Breast epithelium (tissue), 4 donors: ENCODE data around the gene PDK2. TPM values are rescaled to one million over a fixed set of nuclear protein-coding genes. Genes with fewer than 3 reads are reported as not detected.

ENCODE experiments used
- DNase-seq, 2 donors: peaks; one replicate each; pipeline ENCODE4 v3.0.0-alpha.2; 2019; ENCODE audit warnings: low spot score in 2 of 2
- H3K27ac ChIP-seq, 2 donors: fragments of 200-600 bp; sonication (generic) in 1 of 2; one replicate each; pipeline ENCODE4 v1.5.1; 2016 to 2019; ENCODE audit warnings: mild to moderate bottlenecking in 1 of 2
- H3K27me3 ChIP-seq, 2 donors: fragments of 200-600 bp; sonication (generic) in 1 of 2; one replicate each; pipeline versions ENCODE4 v1.5.1 to v1.6.0; 2017 to 2019; ENCODE audit warnings: control low read depth in 1 of 2, mild to moderate bottlenecking in 1 of 2
- H3K36me3 ChIP-seq: fragments of 200-600 bp; one replicate; pipeline ENCODE4 v1.5.1; 2019
- H3K4me1 ChIP-seq, 2 donors: fragments of 200-600 bp; sonication (generic); one replicate each; pipeline ENCODE4 v1.5.1; 2016 to 2019; ENCODE audit warnings: control low read depth in 1 of 2
- H3K4me3 ChIP-seq, 3 donors: fragments of 200-600 bp; sonication (generic); 1 replicate in 2 of 3; 2 replicates in 1 of 3; pipeline ENCODE4 v1.5.1; 2016 to 2019; ENCODE audit warnings: mild to moderate bottlenecking in 3 of 3, moderate library complexity in 2 of 3
- H3K9me3 ChIP-seq, 2 donors: fragments of 200-600 bp; sonication (generic) in 1 of 2; one replicate each; pipeline ENCODE4 v1.5.1; 2016 to 2019; ENCODE audit warnings: control low read depth in 1 of 2
- POLR2A ChIP-seq: fragments of 450-650 bp; IDR thresholded peaks from one replicate; pipeline ENCODE4 v1.6.1; 2016; ENCODE audit warnings: antibody characterized with exemption, mild to moderate bottlenecking, moderate library complexity
- POLR2AphosphoS5 ChIP-seq, 3 donors: sonication (generic); formaldehyde crosslinking; IDR thresholded peaks; one replicate each; pipeline ENCODE4 v1.6.1; 2017; ENCODE audit warnings: antibody characterized with exemption in 3 of 3
- intact Hi-C: fragments of 100-400 bp; cut with DNase I; formaldehyde crosslinking; loops from one replicate; pipeline ENCODE4 v1.15.1; 2023; ENCODE audit warnings: low total_unique reads
- total RNA-seq, 3 donors: library from RNA; depleted of rRNA; stranded (reverse); fragments of >200 nt; gene quantifications; one replicate each; pipeline ENCODE4 v1.1.0, GENCODE V29; 2016
- TF ChIP-seq, protein P1 (sequence below), 3 donors: fragments of 450-650 bp; IDR thresholded peaks; one replicate each; pipeline ENCODE4 v1.5.1; 2016 to 2017; ENCODE audit warnings: antibody characterized with exemption in 3 of 3, mild to moderate bottlenecking in 3 of 3, moderate library complexity in 3 of 3

The PDK2 gene
- total RNA-seq, 3 donors from 2014 or later = 28.2 to 53.4 (median 30.5) TPM

DNA sequence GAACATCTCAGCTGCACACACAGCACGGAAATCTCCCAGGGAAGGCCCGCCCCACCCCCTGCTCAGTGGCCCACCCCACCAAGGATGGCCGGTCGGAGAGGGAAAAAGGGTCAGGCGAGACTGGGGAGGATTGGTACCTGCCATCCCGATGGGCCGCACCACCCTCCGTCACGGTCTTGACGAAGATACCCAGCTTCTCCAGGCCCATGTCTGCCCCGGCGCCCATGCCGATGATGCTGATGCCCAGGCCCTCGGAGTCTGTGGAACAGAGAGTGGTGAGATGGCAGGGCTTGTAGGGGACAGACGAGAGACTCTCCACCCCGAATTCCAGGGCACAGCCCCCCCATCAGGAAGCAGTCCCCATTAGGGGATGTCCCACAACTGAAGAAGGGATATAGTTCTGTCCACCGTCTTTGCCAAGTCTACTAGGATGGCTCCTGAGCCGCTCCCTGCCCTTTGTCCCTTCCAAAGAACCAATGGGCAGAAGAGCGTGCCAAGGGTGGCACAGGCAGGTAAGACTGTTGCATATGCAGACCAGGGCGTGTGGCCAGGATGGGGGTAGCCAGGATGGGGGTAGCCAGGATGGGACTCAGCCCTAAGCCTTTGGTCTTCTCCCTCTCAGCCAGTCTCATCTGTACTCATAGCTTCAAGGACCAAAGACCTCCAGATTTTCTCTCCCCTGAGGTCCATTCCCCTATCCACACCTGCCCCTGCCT, 48.5 kb downstream of the PDK2 start:
- no peak overlapping the region for H3K4me3 ChIP-seq
- peak overlapping the region in 1 of 2 donors; percentile 32 for H3K27ac ChIP-seq
- no peaks in the 10 kb centered on the region for H3K27me3 ChIP-seq
- intact Hi-C loops = no loop called here
- no peak for DNase-seq
- H3K9me3 ChIP-seq = no peaks in the 10 kb centered on the region
- no peaks in the 10 kb centered on the region for H3K36me3 ChIP-seq
- TF ChIP-seq POLR2AphosphoS5 (IDR thresholded peaks at IDR 0.05) (no peak), POLR2A (no peak)
- TF ChIP-seq, protein P1, sequence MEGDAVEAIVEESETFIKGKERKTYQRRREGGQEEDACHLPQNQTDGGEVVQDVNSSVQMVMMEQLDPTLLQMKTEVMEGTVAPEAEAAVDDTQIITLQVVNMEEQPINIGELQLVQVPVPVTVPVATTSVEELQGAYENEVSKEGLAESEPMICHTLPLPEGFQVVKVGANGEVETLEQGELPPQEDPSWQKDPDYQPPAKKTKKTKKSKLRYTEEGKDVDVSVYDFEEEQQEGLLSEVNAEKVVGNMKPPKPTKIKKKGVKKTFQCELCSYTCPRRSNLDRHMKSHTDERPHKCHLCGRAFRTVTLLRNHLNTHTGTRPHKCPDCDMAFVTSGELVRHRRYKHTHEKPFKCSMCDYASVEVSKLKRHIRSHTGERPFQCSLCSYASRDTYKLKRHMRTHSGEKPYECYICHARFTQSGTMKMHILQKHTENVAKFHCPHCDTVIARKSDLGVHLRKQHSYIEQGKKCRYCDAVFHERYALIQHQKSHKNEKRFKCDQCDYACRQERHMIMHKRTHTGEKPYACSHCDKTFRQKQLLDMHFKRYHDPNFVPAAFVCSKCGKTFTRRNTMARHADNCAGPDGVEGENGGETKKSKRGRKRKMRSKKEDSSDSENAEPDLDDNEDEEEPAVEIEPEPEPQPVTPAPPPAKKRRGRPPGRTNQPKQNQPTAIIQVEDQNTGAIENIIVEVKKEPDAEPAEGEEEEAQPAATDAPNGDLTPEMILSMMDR (IDR thresholded peaks at IDR 0.05) = no peak
- H3K4me1 ChIP-seq = peaks cover 10 to 17% of the 10 kb centered on the region in 2 donors

DNA sequence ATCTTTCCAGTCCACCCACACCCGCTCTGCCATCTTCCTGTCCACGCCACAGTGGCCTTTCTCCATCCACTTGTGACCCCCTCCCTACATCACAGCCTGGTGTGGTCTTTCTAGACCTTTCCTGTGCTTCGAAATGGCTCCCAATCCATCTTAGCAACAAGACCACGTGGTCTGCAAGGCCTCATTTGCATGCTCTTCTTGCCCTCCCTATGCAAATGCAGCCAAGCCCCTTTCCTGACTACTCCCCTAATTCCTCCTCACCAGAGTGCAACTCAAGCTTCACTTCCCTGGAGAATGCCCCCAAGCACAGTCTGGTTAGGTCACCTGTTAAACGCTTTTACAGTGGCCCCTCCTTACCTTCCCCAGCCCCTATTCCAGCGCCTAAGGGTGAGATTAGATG, 49.2 kb downstream of the PDK2 start:
- no peaks in the 10 kb centered on the region for H3K36me3 ChIP-seq
- no peaks in the 10 kb centered on the region for H3K9me3 ChIP-seq
- DNase-seq = no peak
- no peak overlapping the region for H3K4me3 ChIP-seq
- TF ChIP-seq POLR2AphosphoS5 (IDR thresholded peaks at IDR 0.05) (no peak), POLR2A (no peak)
- TF ChIP-seq, protein P1 (IDR thresholded peaks at IDR 0.05) = no peak
- H3K4me1 ChIP-seq = peaks cover 10 to 17% of the 10 kb centered on the region in 2 donors
- no peaks in the 10 kb centered on the region for H3K27me3 ChIP-seq
- H3K27ac ChIP-seq = peak overlapping the region in 1 of 2 donors; percentile 32
- intact Hi-C loops = no loop called here

DNA sequence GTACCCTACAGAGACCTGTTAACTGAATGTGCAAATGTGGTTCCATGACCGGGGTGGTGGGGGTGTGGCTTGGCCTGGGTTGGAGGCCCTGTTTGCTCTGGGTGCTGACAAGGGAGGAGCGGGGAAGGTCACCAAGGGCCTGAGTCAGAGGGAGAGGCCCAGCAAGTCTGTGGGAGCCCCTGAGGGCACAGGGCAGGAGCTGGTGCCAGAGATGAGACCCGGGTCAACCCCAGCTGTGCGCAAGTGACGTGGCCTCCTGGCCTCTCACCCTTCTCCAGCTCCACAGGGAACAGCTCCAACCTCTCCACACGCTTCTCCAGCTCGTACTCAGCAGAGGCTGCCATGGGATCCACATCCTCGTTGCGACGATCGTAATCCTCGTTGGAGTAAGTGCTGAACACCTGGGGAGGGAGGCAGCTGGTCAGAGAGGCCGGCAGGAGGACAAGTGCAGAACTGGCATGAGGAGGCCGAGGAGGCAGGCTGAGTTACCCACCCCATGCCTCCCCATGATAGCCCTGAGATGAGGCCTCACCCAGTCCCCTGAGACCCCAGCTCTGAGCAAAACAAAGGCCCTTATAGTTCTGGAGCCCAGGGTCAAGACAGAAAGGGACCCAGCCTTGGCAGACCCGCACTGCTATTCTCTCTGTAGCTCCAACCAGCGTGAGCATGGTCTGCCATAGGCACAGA, 49.8 kb downstream of the PDK2 start:
- Histone ChIP-seq H3K27ac (peak overlapping the region in 1 of 2 donors; percentile 20), H3K4me1 (peaks cover 10 to 17% of the 10 kb centered on the region in 2 donors), H3K4me3 (no peak overlapping the region), H3K9me3 (no peaks in the 10 kb centered on the region), H3K36me3 (no peaks in the 10 kb centered on the region), H3K27me3 (no peaks in the 10 kb centered on the region)
- DNase-seq = peak in 1 of 2 donors; percentile 68
- intact Hi-C loops = no loop called here
- TF ChIP-seq, protein P1 (IDR thresholded peaks at IDR 0.05) = no peak
- TF ChIP-seq POLR2A (no peak), POLR2AphosphoS5 (IDR thresholded peaks at IDR 0.05) (no peak)

DNA sequence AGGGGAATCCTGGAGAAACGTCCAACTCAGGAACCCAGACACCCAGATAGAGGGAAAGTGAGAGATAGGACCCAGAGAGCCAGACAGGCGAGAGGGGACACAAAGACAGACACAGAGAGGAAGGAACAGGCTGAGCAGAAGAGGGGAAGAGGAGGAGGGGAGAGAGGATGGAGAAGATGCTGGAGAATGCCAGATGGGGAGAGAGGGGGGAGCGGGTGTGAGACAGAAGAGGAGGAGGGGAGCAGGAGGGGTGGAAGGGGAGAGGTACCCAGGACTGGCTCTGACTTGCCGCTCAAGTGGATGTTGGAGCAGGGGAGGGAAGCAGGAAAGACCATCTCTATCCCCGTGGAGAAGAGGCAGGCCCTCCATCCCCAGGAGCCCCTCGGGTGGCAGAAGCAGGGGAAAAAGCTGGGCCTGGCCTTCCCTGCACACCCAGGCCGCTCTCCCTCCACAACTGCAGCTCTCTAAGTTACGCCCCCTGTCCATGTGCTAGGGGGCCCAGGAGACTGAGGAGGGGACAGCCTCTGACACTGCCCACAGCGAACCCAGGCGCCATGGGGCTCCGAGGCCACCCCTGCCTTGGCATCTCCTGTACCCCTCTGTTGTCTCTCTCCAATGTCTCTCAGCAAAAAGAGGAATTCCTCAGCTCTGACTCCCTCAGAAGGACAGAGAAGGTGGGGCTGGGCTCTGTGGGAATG, 50.5 kb downstream of the PDK2 start:
- peak overlapping the region in 1 of 3 donors; percentile 90 for H3K4me3 ChIP-seq
- intact Hi-C loops = no loop called here
- TF ChIP-seq POLR2A (no peak), POLR2AphosphoS5 (IDR thresholded peaks at IDR 0.05) (no peak)
- TF ChIP-seq, protein P1 (IDR thresholded peaks at IDR 0.05) = no peak
- no peaks in the 10 kb centered on the region for H3K36me3 ChIP-seq
- no peaks in the 10 kb centered on the region for H3K9me3 ChIP-seq
- H3K27ac ChIP-seq = peak overlapping the region in 1 of 2 donors; percentile 19
- peaks cover 10 to 17% of the 10 kb centered on the region in 2 donors for H3K4me1 ChIP-seq
- H3K27me3 ChIP-seq = no peaks in the 10 kb centered on the region
- DNase-seq = no peak
